K562 (cell line): ENCODE data around the gene ROR2. TPM values are rescaled to one million over a fixed set of nuclear protein-coding genes. Genes with fewer than 3 reads are reported as not detected.

Experiments
- ATAC-seq: fragments of 200-7000 bp; cut with Tn5 transposase; 3 replicates; pipeline ENCODE4 v1.9.1; 2020; ENCODE audit warnings: moderate library complexity
- BruUV-seq: library from RNA; stranded (reverse); fragments of 400-500 nt; replicated peaks from 2 replicates; lab custom pipeline; 2021; lab: Mats Ljungman, UMichigan
- CTCF ChIA-PET: fragments of 300-600 bp; formaldehyde crosslinking; extraction: SDS; loops from one replicate; lab custom pipeline; 2021; ENCODE audit warnings: low intra/inter-chr PET ratio; lab: Yijun Ruan, JAX
- POLR2A ChIA-PET: fragments of 300-600, 350-650 bp; sonication (Branson Sonifier 250); formaldehyde crosslinking; extraction: SDS; loops from one replicate; lab custom pipeline; 2021; ENCODE audit warnings: antibody characterized with exemption, inconsistent platforms; lab: Yijun Ruan, JAX
- DNase-seq, 4 experiments: peaks; one replicate each; pipeline versions ENCODE4 v3.0.0 to v3.0.0-alpha.2; 2011 to 2018; ENCODE audit warnings: low spot score in 3 of 4, mixed read lengths in 3 of 4; ENCODE audit errors: extremely low read depth in 1 of 4
- FAIRE-seq: peaks from 2 replicates; lab custom pipeline; 2011; peaks lifted over from hg19 to GRCh38; lab: Jason Lieb, UNC
- H2AFZ ChIP-seq: 2 replicates; pipeline ENCODE4 v1.6.0; 2011; ENCODE audit warnings: low read depth, low read length, control low read depth, inconsistent platforms
- H3K27ac ChIP-seq: fragments of 200-600 bp; 3 replicates; pipeline ENCODE4 v1.8.0; 2011; ENCODE audit warnings: low read depth, mild to moderate bottlenecking, control low read depth, inconsistent platforms, low read length, moderate library complexity, mixed read lengths; ENCODE audit errors: extremely low read depth
- H3K27me3 ChIP-seq, 2 experiments: fragments of 300-600 bp in 1 of 2; 2 replicates in 1 of 2; 3 replicates in 1 of 2; pipeline versions ENCODE4 v1.6.0 to v1.8.0; 2011; ENCODE audit warnings: inconsistent platforms in 2 of 2, low read length in 2 of 2, mild to moderate bottlenecking in 1 of 2, mixed read lengths in 1 of 2, moderate library complexity in 1 of 2; ENCODE audit not compliant: control insufficient read depth in 2 of 2, insufficient read depth in 2 of 2
- H3K36me3 ChIP-seq: fragments of 300-600 bp; 3 replicates; pipeline ENCODE4 v1.8.0; 2011; ENCODE audit warnings: mild to moderate bottlenecking, low read length, inconsistent platforms; ENCODE audit not compliant: control insufficient read depth, insufficient read depth
- H3K4me1 ChIP-seq, 2 experiments: fragments of 200-600 bp in 1 of 2; replicated peaks in 1 of 2; 2 replicates in 1 of 2; 3 replicates in 1 of 2; pipeline versions ENCODE4 v1.5.1 to v1.8.0; 2011; ENCODE audit warnings: inconsistent platforms in 2 of 2, low read length in 2 of 2, mild to moderate bottlenecking in 1 of 2, mixed read lengths in 1 of 2, moderate library complexity in 1 of 2; ENCODE audit not compliant: control insufficient read depth in 2 of 2, insufficient read depth in 2 of 2
- H3K4me2 ChIP-seq: 2 replicates; pipeline ENCODE4 v1.6.1; 2011; ENCODE audit warnings: low read length, control low read depth, inconsistent platforms, mixed read lengths; ENCODE audit not compliant: insufficient read depth
- H3K4me3 ChIP-seq: fragments of 200-600 bp; sonication (generic), shearing (Covaris generic); 2 replicates; pipeline ENCODE4 v1.5.1; 2016; ENCODE audit warnings: control low read depth, inconsistent platforms
- H3K79me2 ChIP-seq: fragments of 200-600 bp; 3 replicates; pipeline ENCODE4 v1.8.0; 2011; ENCODE audit warnings: low read length, inconsistent platforms; ENCODE audit not compliant: control insufficient read depth, insufficient read depth
- H3K9ac ChIP-seq, 2 experiments: 2 replicates each; pipeline versions ENCODE4 v1.6.0 to v1.6.1; 2011; ENCODE audit warnings: low read depth in 2 of 2, low read length in 2 of 2, control low read depth in 1 of 2, inconsistent platforms in 1 of 2, mild to moderate bottlenecking in 1 of 2, mixed read lengths in 1 of 2; ENCODE audit not compliant: insufficient read depth in 1 of 2
- H3K9me1 ChIP-seq: one replicate; pipeline ENCODE4 v1.6.0; 2011; ENCODE audit warnings: inconsistent platforms, mild to moderate bottlenecking, low read length, moderate library complexity; ENCODE audit not compliant: control insufficient read depth, insufficient read depth
- H3K9me3 ChIP-seq: replicated peaks from 2 replicates; pipeline ENCODE4 v1.5.1; 2011; ENCODE audit warnings: low read depth, low read length, inconsistent platforms; ENCODE audit not compliant: control insufficient read depth, insufficient read depth
- H4K20me1 ChIP-seq: replicated peaks from 2 replicates; pipeline ENCODE4 v1.6.1; 2011; ENCODE audit warnings: low read length, inconsistent platforms, mixed read lengths; ENCODE audit not compliant: control insufficient read depth, insufficient read depth
- DDX20 ChIP-seq: fragments of 450-650 bp; IDR thresholded peaks from 2 replicates; pipeline ENCODE4 v1.6.1; 2016; ENCODE audit warnings: missing genetic modification characterization, low read depth, mild to moderate bottlenecking, missing compliant biosample characterization, moderate library complexity
- DMBX1 ChIP-seq: fragments of 250-450 bp; sonication (Bioruptor Pico); IDR thresholded peaks from 2 replicates; pipeline ENCODE4 v1.8.0; 2022; ENCODE audit warnings: inconsistent platforms, mild to moderate bottlenecking, moderate library complexity, borderline replicate concordance
- EHMT2 ChIP-seq: fragments of 450-650 bp; IDR thresholded peaks from 2 replicates; pipeline ENCODE4 v1.6.1; 2018; ENCODE audit warnings: antibody characterized with exemption
- EP400 ChIP-seq: fragments of 450-650 bp; IDR thresholded peaks from 2 replicates; pipeline ENCODE4 v1.6.1; 2017; ENCODE audit warnings: antibody characterized with exemption, mild to moderate bottlenecking, moderate library complexity
- ETV1 ChIP-seq: fragments of 450-650 bp; conservative IDR thresholded peaks from 2 replicates; pipeline ENCODE4 v1.6.1; 2016; ENCODE audit warnings: missing genetic modification characterization, control low read depth, low read depth, missing compliant biosample characterization
- JUNB ChIP-seq: fragments of 450-650 bp; formaldehyde crosslinking; conservative IDR thresholded peaks from 2 replicates; pipeline ENCODE4 v1.4.0; 2020; ENCODE audit warnings: mild to moderate bottlenecking
- JUND ChIP-seq, 2 experiments: IDR thresholded peaks; 2 replicates in 1 of 2; 3 replicates in 1 of 2; pipeline ENCODE4 v1.6.1; 2011; ENCODE audit warnings: borderline replicate concordance in 2 of 2, low read depth in 2 of 2, low read length in 2 of 2, improper control_type of control experiment in 1 of 2, missing biosample characterization in 1 of 2, missing genetic modification characterization in 1 of 2, missing genetic modification reagents in 1 of 2
- MAFK ChIP-seq: IDR thresholded peaks from 2 replicates; pipeline ENCODE4 v1.6.1; 2011; ENCODE audit warnings: low read length, improper control_type of control experiment
- MYNN ChIP-seq, 2 experiments: sonication (generic); formaldehyde crosslinking in 1 of 2; IDR thresholded peaks; 2 replicates each; pipeline versions ENCODE4 v1.5.0 to v1.6.1; 2016 to 2020; ENCODE audit warnings: antibody characterized with exemption in 1 of 2, missing genetic modification reagents in 1 of 2
- NELFE ChIP-seq: IDR thresholded peaks from 2 replicates; pipeline ENCODE4 v1.6.1; 2011; ENCODE audit warnings: mild to moderate bottlenecking; ENCODE audit not compliant: insufficient read depth, insufficient read length
- NFE2L1 ChIP-seq: fragments of 450-650 bp; IDR thresholded peaks from 2 replicates; pipeline ENCODE4 v1.6.1; 2016; ENCODE audit warnings: missing genetic modification characterization, low read depth, mild to moderate bottlenecking, missing compliant biosample characterization, moderate library complexity, borderline replicate concordance
- SMAD4 ChIP-seq: fragments of 250-450 bp; sonication (Bioruptor Pico); conservative IDR thresholded peaks from 2 replicates; pipeline ENCODE4 v1.8.0; 2021; ENCODE audit warnings: inconsistent platforms, mild to moderate bottlenecking, moderate library complexity
- THRB ChIP-seq: fragments of 450-650 bp; formaldehyde crosslinking; conservative IDR thresholded peaks from 2 replicates; pipeline ENCODE4 v1.4.0; 2022; ENCODE audit warnings: mild to moderate bottlenecking, missing genetic modification characterization
- TRIM24 ChIP-seq, 2 experiments: fragments of 450-650 bp; IDR thresholded peaks; 2 replicates each; pipeline ENCODE4 v1.6.1; 2016
- USF1 ChIP-seq: sonication (generic); formaldehyde crosslinking; IDR thresholded peaks from 2 replicates; pipeline ENCODE4 v1.9.0; 2022; ENCODE audit warnings: mild to moderate bottlenecking, missing genetic modification reagents
- ZNF41 ChIP-seq: fragments of 250-450 bp; sonication (Bioruptor Pico); conservative IDR thresholded peaks from 2 replicates; pipeline ENCODE4 v1.4.0; 2020; ENCODE audit warnings: mild to moderate bottlenecking
- ZNF589 ChIP-seq: fragments of 200-800 bp; sonication (Bioruptor generic); IDR thresholded peaks from 2 replicates; pipeline ENCODE4 v1.6.1; 2016; ENCODE audit warnings: low read depth, missing genetic modification characterization, missing compliant biosample characterization
- WGBS: fragments of 100-300 bp; shearing (Covaris generic); methylation state at CpG from one replicate; pipeline ENCODE4 v1.1.6; 2016; ENCODE audit warnings: low coverage, mixed read lengths; ENCODE audit not compliant: insufficient coverage; ENCODE audit errors: missing lambda C conversion rate; 5-methylcytosine and 5-hydroxymethylcytosine counted together
- in situ Hi-C: fragments of 300-500 bp; cut with MboI; formaldehyde crosslinking; loops from 4 replicates; pipeline ENCODE4 v1.15.0; 2018; ENCODE audit warnings: inconsistent platforms, mixed read lengths
- intact Hi-C: fragments of 100-400 bp; cut with micrococcal nuclease; formaldehyde crosslinking; loops from 2 replicates; pipeline ENCODE4 v1.14.2; 2022
- polyA plus RNA-seq, 8 experiments: library from polyadenylated mRNA; depleted of rRNA in 4 of 8; stranded (reverse) in 5 of 8; unstranded in 3 of 8; fragments of >200 nt; fragmentation: Nextera tagmentation in 2 of 8; fragmentation: Illumina TruSeq in 1 of 8; extraction: Ambion mirVana in 2 of 8; extraction: Trizol in 1 of 8; gene quantifications; 2 replicates each; pipeline versions ENCODE4 v1.2.1 to v1.2.3, GENCODE V29; 2011 to 2014; ENCODE audit warnings: inconsistent platforms in 1 of 8, missing spikeins in 1 of 8
- total RNA-seq, 7 experiments: library from RNA; depleted of rRNA in 6 of 7; stranded (reverse); fragments of >200 nt in 6 of 7; fragmentation: Illumina TruSeq in 2 of 7; extraction: Trizol in 2 of 7; gene quantifications; 2 replicates each; pipeline versions ENCODE4 v1.2.1 to v1.2.3, GENCODE V29; 2011 to 2021; ENCODE audit warnings: low replicate concordance in 1 of 7

ROR2 gene
- total and polyA plus RNA-seq, 9 of the 15 experiments (the other 6 are each of a cell fraction or from before 2014, with no cell fraction given): 5.6 to 33.8 (median 15.3) TPM

DNA sequence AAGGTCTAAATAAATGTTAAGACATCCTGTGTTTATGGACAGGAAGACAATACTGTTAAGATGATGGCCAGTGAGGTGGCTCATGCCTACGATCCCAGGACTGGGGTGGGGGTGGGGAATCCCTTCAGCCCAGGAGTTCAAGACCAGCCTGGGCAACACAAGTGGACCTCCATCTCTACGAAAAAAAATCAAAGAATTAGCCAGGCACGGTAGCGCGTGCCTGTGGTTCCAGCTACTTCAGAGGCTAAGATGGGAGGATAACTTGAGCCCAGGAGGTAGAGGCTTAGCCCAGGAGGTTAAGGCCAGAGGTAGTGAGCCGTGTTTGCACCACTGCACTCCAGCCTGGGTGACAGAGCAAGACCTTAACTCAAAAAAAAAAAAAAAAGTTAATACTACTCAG, 5.3 kb downstream of the ROR2 start (continued):
- TF ChIP-seq THRB (CRISPR knock-in tag) (no peak), EHMT2 (no peak), ZNF589 (CRISPR knock-in tag) (no peak), ZNF41 (no peak), ETV1 (tag) (0 out of 2 replicates have a peak, but pooled peaks have one; percentile 19), SMAD4 (0 out of 2 replicates have a peak, but pooled peaks have one; percentile 50), DMBX1 (CRISPR knock-in tag) (0 out of 2 replicates have a peak, but pooled peaks have one; percentile 25)

DNA sequence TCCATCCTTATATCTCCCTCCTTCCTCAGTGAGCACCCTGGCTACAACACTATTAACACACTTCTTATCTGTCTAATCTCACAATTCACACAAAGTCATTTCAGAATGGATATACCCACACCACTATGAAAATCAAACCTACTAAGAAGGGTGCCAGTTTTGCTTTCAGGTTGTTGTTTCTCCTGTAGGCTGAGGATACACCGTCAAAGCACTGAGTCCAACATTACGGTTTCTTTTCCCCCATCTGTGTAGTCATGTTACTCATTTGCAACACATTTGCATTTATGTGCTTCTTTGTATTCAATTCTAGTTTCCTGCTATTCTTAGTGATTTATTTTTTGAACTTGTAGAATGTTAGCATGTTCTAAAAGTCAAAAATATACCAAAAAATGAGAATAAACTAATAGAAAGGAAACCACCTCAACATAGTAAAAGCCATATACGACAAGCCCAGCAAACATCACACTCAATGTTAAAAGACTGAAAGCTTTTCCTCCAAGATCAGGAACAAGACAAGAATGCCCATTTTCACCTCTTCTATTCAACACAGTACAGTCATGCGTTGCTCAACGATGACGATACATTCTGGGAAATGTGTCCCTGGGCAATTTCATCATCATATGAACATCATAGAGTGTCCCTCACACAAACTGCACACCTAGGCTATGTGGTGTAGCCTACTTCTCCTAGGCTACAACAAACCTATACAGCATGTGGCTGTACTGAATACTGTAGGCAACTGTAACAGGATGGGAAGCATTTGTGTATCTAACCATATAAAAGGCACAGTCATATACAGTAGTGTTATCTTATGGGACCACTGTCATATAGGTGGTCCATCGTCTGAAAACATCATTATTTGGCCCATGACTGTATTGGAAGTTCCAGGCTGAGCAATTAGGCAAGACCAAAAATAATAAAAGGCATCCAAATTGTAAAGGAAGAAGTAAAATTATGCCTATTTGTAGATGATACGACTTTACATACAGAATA, 6.3 kb downstream of the ROR2 start:
- Histone ChIP-seq H3K4me3 (no peak overlapping the region), H2AFZ (no peak overlapping the region), H3K79me2 (peaks cover 96% of the 10 kb centered on the region), H3K9me3 (no peaks in the 10 kb centered on the region; the same call in 1 of the 2 replicates), H3K9ac (peak overlapping the region in 1 of 2 experiments; percentile 23; a peak in 1 of 4 replicates), H3K4me2 (peak overlapping the region; percentile 69), H3K9me1 (no peaks in the 10 kb centered on the region), H3K4me1 (peaks cover 16 to 37% of the 10 kb centered on the region in 2 experiments; a peak in 4 of 5 replicates), H3K36me3 (no peaks in the 10 kb centered on the region; the same call in 2 of the 3 replicates), H3K27ac (peak overlapping the region; percentile 79), H4K20me1 (no peaks in the 10 kb centered on the region), H3K27me3 (no peaks in the 10 kb centered on the region)
- no peak for FAIRE-seq
- ChIA-PET CTCF (no interaction called here), POLR2A (interaction anchor here (0.6 to 0.8 kb wide), 2 partner anchors 40 to 197 kb away, joined by 3 to 4 read pairs; no protein-coding TSS in a partner anchor)
- peak in 1 of 4 experiments; percentile 68 for DNase-seq
- intact Hi-C loops: loop anchor here (2.0 kb wide), 1 partner anchor 43 kb away; no protein-coding TSS in a partner anchor
- 26% methylated on average over 8 of the region's 8 CpGs for WGBS
- in situ Hi-C loops: no loop called here
- BruUV-seq: no TSS peak
- ATAC-seq: peak; percentile 29
- TF ChIP-seq EP400 (peak; percentile 68), NELFE (no peak), DDX20 (tag) (no peak), NFE2L1 (no peak), TRIM24 (IDR thresholded peaks at IDR 0.05) (peak; percentile 30 to 56; a peak in 3 of 4 replicates), USF1 (CRISPR knock-in tag) (no peak), MYNN (IDR thresholded peaks at IDR 0.05) (no peak), MYNN (CRISPR knock-in tag; IDR thresholded peaks at IDR 0.05) (no peak), JUND (IDR thresholded peaks at IDR 0.05; ENCODE audit: borderline replicate concordance, low read depth, low read length) (peak; percentile 85), JUND (tag; IDR thresholded peaks at IDR 0.05; ENCODE audit: borderline replicate concordance, low read depth, low read length) (peak; percentile 81; the same call in 2 of the 3 replicates), MAFK (peak; percentile 30; the same call in 1 of the 2 replicates), JUNB (CRISPR knock-in tag) (no peak)
